OCI-LY7 (cell line): ENCODE data around the gene PTAFR. TPM values are rescaled to one million over a fixed set of nuclear protein-coding genes. Genes with fewer than 3 reads are reported as not detected.

ENCODE experiments used
- BruUV-seq: library from RNA; stranded (reverse); fragments of 400-500 nt; replicated peaks from 2 replicates; lab custom pipeline; 2021; lab: Mats Ljungman, UMichigan
- CTCF ChIA-PET: fragments of 300-600 bp; sonication (Branson Sonifier 250); formaldehyde crosslinking; loops from one replicate; lab custom pipeline; 2022; ENCODE audit warnings: antibody characterized with exemption; ENCODE audit not compliant: unreplicated experiment; lab: Charles Lee
- POLR2A ChIA-PET: fragments of 300-600 bp; sonication (Branson Sonifier 250); formaldehyde crosslinking; loops from one replicate; lab custom pipeline; 2022; ENCODE audit warnings: antibody characterized with exemption; lab: Charles Lee
- DNase-seq: peaks from one replicate; pipeline ENCODE4 v3.0.0-alpha.2; 2015; ENCODE audit warnings: low spot score
- H2AFZ ChIP-seq: fragments of 200-600 bp; sonication (generic), shearing (Covaris generic); 2 replicates; pipeline ENCODE4 v1.6.1; 2014; ENCODE audit warnings: mild to moderate bottlenecking, antibody characterized with exemption, low read length, moderate library complexity
- H3K27ac ChIP-seq: fragments of 200-600 bp; sonication (generic); 2 replicates; pipeline ENCODE4 v1.5.1; 2014; ENCODE audit warnings: mixed run types, low read depth, mild to moderate bottlenecking, moderate library complexity, low read length, inconsistent platforms; ENCODE audit not compliant: poor library complexity, severe bottlenecking
- H3K36me3 ChIP-seq: fragments of 200-600 bp; sonication (generic); 2 replicates; pipeline ENCODE4 v1.6.1; 2014; ENCODE audit warnings: mild to moderate bottlenecking, antibody characterized with exemption, low read length, moderate library complexity, mixed read lengths; ENCODE audit not compliant: insufficient read depth
- H3K4me1 ChIP-seq: fragments of 200-600 bp; sonication (generic); 2 replicates; pipeline ENCODE4 v1.5.1; 2014; ENCODE audit warnings: mild to moderate bottlenecking, low read length; ENCODE audit not compliant: insufficient read depth, poor library complexity, severe bottlenecking
- H3K4me2 ChIP-seq: fragments of 200-600 bp; sonication (generic); 2 replicates; pipeline ENCODE4 v1.6.1; 2014; ENCODE audit warnings: mild to moderate bottlenecking, low read length
- H3K4me3 ChIP-seq: fragments of 200-600 bp; sonication (generic); 2 replicates; pipeline ENCODE4 v1.5.1; 2014; ENCODE audit warnings: mild to moderate bottlenecking, low read depth, low read length; ENCODE audit not compliant: poor library complexity, severe bottlenecking
- H3K79me2 ChIP-seq: fragments of 200-600 bp; sonication (generic); 2 replicates; pipeline ENCODE4 v1.6.1; 2016; ENCODE audit warnings: low read depth, mild to moderate bottlenecking, low read length, moderate library complexity, mixed read lengths; ENCODE audit not compliant: insufficient read depth
- H3K9me2 ChIP-seq: fragments of 200-600 bp; sonication (generic); 2 replicates; pipeline ENCODE4 v1.6.1; 2016; ENCODE audit warnings: mild to moderate bottlenecking, low read length, mixed read lengths; ENCODE audit not compliant: insufficient read depth
- H3K9me3 ChIP-seq: fragments of 200-600 bp; sonication (generic); 2 replicates; pipeline ENCODE4 v1.6.1; 2014; ENCODE audit warnings: mild to moderate bottlenecking, mixed run types, low read length, mixed read lengths
- H4K20me1 ChIP-seq: fragments of 200-600 bp; sonication (generic); 2 replicates; pipeline ENCODE4 v1.6.1; 2014; ENCODE audit warnings: mild to moderate bottlenecking, antibody characterized with exemption, low read length, moderate library complexity, mixed read lengths; ENCODE audit not compliant: insufficient read depth
- EZH2phosphoT487 ChIP-seq: fragments of 200-600 bp; sonication (generic); IDR thresholded peaks from 2 replicates; pipeline ENCODE4 v1.6.1; 2018; ENCODE audit warnings: low read depth, borderline replicate concordance, mild to moderate bottlenecking, mixed run types, antibody characterized with exemption, low read length, moderate library complexity, mixed read lengths
- intact Hi-C: fragments of 100-400 bp; cut with micrococcal nuclease; formaldehyde crosslinking; loops from one replicate; pipeline ENCODE4 v1.10.0; 2022; ENCODE audit not compliant: unreplicated experiment
- total RNA-seq, 2 experiments: library from RNA; depleted of rRNA in 1 of 2; stranded (reverse); fragments of >200 nt in 1 of 2; shearing (Covaris generic) in 1 of 2; gene quantifications; 2 replicates each; pipeline ENCODE4 v1.2.3, GENCODE V29; 2014 to 2022
- TF ChIP-seq, protein P1 (sequence below): fragments of 200-600 bp; sonication (generic); conservative IDR thresholded peaks from 2 replicates; pipeline ENCODE4 v1.5.1; 2014; ENCODE audit warnings: mild to moderate bottlenecking, antibody characterized with exemption, low read length, moderate library complexity, mixed read lengths

Gene PTAFR
- total RNA-seq, 2 experiments from 2014 or later: 8.0 to 32.8 TPM

DNA sequence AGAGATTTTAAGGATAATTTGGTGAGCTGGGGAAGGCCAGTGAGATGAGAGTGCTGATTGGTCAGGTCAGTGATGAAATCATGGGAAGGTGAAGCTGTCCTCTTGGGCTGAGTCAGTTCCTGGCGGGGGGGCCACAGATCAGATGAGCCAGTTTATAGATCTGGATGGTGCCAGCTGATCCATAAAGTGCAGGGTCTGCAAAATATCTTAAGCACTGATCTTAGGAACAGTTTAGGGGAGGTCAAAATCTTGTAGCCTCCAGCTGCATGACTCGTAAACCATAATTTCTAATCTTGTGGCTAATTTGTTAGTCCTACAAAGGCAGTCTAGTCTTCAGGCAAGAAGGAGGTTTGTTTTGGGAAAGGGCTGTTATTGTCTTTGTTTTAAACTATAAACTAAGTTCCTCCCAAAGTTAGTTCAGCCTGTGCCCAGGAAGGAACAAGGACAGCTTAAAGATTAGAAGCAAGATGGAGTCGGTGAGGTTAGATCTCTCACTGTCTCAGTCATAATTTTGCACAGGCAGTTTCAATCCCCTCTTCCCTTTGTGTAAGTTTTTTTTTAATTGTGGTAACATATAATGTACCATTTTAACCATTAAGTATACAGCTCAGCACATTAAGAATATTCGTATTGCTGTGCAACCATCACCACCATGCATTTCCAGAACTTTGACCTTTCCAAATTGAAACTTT lies 39.4 kb downstream of the PTAFR start:
- TF ChIP-seq, protein P1, sequence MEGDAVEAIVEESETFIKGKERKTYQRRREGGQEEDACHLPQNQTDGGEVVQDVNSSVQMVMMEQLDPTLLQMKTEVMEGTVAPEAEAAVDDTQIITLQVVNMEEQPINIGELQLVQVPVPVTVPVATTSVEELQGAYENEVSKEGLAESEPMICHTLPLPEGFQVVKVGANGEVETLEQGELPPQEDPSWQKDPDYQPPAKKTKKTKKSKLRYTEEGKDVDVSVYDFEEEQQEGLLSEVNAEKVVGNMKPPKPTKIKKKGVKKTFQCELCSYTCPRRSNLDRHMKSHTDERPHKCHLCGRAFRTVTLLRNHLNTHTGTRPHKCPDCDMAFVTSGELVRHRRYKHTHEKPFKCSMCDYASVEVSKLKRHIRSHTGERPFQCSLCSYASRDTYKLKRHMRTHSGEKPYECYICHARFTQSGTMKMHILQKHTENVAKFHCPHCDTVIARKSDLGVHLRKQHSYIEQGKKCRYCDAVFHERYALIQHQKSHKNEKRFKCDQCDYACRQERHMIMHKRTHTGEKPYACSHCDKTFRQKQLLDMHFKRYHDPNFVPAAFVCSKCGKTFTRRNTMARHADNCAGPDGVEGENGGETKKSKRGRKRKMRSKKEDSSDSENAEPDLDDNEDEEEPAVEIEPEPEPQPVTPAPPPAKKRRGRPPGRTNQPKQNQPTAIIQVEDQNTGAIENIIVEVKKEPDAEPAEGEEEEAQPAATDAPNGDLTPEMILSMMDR: no peak
- TF ChIP-seq EZH2phosphoT487: no peak
- no peak overlapping the region for H3K27ac ChIP-seq
- peaks cover 17% of the 10 kb centered on the region; the same call in 1 of the 2 replicates for H3K9me3 ChIP-seq
- no peaks in the 10 kb centered on the region for H3K79me2 ChIP-seq
- POLR2A ChIA-PET: interaction anchor here (0.9 to 5.4 kb wide), 6 partner anchors 10 to 70 kb away, joined by 3 to 65 read pairs (median 8); no protein-coding TSS in a partner anchor
- no peaks in the 10 kb centered on the region for H4K20me1 ChIP-seq
- peak overlapping the region; percentile 47; the same call in 1 of the 2 replicates for H2AFZ ChIP-seq
- CTCF ChIA-PET: no interaction called here
- peaks cover 45% of the 10 kb centered on the region for H3K4me1 ChIP-seq
- no peak overlapping the region for H3K4me3 ChIP-seq
- H3K36me3 ChIP-seq: peaks cover 5% of the 10 kb centered on the region
- H3K9me2 ChIP-seq: no peaks in the 10 kb centered on the region
- BruUV-seq: no TSS peak
- intact Hi-C loops: no loop called here
- DNase-seq: no peak
- H3K4me2 ChIP-seq: no peak overlapping the region

DNA sequence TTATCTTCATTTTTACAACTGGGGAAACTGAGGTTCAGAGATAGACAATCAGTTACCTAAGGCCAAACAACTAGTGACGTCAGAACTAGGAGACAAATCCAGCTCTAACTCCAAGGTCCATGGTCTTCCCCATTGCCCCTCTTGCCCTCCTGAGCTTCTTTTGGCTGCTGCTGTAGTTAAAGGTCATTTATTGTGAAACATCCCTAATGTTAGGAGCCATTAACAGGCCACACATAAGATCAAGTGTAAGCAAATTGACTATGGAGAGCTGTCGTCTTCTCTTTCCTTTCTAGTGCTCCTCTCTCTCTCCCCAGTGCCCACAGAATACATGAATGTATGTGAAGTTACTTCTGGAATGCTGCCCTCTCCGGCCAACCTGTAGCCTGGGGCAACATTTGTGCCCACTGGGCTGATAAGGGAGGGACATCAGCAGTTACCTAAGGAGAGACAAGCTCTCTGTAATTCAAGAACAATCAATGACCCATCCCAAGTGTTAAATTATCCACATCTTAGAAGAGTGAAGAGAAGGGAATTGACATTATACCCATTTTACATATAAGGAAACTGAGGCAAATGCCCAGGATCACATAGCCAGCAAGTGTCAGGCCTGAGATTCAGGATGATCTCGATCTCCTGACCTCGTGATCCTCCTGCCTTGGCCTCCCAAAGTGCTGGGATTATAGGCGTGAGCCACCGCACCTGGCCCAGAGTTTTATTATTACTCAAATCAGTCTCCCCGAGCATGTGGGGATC lies 40.1 kb downstream of the PTAFR start:
- no peaks in the 10 kb centered on the region for H4K20me1 ChIP-seq
- peak overlapping the region; percentile 78; the same call in 1 of the 2 replicates for H2AFZ ChIP-seq
- CTCF ChIA-PET: interaction anchor here (0.6 to 1.1 kb wide), 2 partner anchors 7 to 25 kb away, joined by 3 read pairs; no protein-coding TSS in a partner anchor
- peaks cover 46% of the 10 kb centered on the region for H3K4me1 ChIP-seq
- H3K79me2 ChIP-seq: no peaks in the 10 kb centered on the region
- BruUV-seq: no TSS peak
- peaks cover 5% of the 10 kb centered on the region for H3K36me3 ChIP-seq
- TF ChIP-seq, protein P1: no peak
- TF ChIP-seq EZH2phosphoT487: no peak
- H3K4me3 ChIP-seq: no peak overlapping the region
- DNase-seq: no peak
- H3K27ac ChIP-seq: peak overlapping the region; percentile 35
- H3K9me3 ChIP-seq: peaks cover 17% of the 10 kb centered on the region; the same call in 1 of the 2 replicates
- POLR2A ChIA-PET: interaction anchor here (0.9 to 5.4 kb wide), 10 partner anchors 10 to 69 kb away, joined by 3 to 65 read pairs (median 6); no protein-coding TSS in a partner anchor
- intact Hi-C loops: no loop called here
- peak overlapping the region; percentile 54 for H3K4me2 ChIP-seq
- no peaks in the 10 kb centered on the region for H3K9me2 ChIP-seq
